Prostate gland (tissue), 2 donors: ENCODE data around the gene ACE. TPM values are rescaled to one million over a fixed set of nuclear protein-coding genes. Genes with fewer than 3 reads are reported as not detected.

ENCODE experiments used
- DNase-seq: peaks from one replicate; pipeline ENCODE4 v3.0.0-alpha.2; 2019; ENCODE audit warnings: low spot score
- H3K27ac ChIP-seq, 2 donors: fragments of 200-600 bp; sonication (generic); 2 replicates each; pipeline ENCODE4 v1.5.1; 2017 to 2019
- H3K27me3 ChIP-seq: fragments of 200-600 bp; sonication (generic); replicated peaks from 2 replicates; pipeline ENCODE4 v1.5.1; 2019; ENCODE audit not compliant: insufficient read depth
- H3K36me3 ChIP-seq, 2 donors: fragments of 200-600 bp; sonication (generic); 1 replicate in 1 of 2; 2 replicates in 1 of 2; pipeline versions ENCODE4 v1.5.1 to v1.8.1; 2017 to 2019
- H3K4me1 ChIP-seq: fragments of 200-600 bp; sonication (generic); replicated peaks from 2 replicates; pipeline ENCODE4 v1.5.1; 2019
- H3K4me3 ChIP-seq, 2 donors: fragments of 200-600 bp; sonication (generic); 2 replicates each; pipeline ENCODE4 v1.5.1; 2017 to 2019
- H3K9me3 ChIP-seq: fragments of 200-600 bp; sonication (generic); 2 replicates; pipeline ENCODE4 v1.5.1; 2017
- POLR2A ChIP-seq: fragments of 450-650 bp; IDR thresholded peaks from one replicate; pipeline ENCODE4 v1.6.1; 2016; ENCODE audit warnings: antibody characterized with exemption, mild to moderate bottlenecking
- POLR2AphosphoS5 ChIP-seq: sonication (generic); formaldehyde crosslinking; IDR thresholded peaks from one replicate; pipeline ENCODE4 v1.6.1; 2017; ENCODE audit warnings: antibody characterized with exemption
- WGBS: methylation state at CpG from one replicate; pipeline ENCODE4 v1.1.5; 2018; 5-methylcytosine and 5-hydroxymethylcytosine counted together
- intact Hi-C: fragments of 100-400 bp; cut with DNase I; formaldehyde crosslinking; loops from one replicate; pipeline ENCODE4 v1.14.2; 2022
- total RNA-seq, 2 donors: library from RNA; depleted of rRNA; stranded (reverse); fragments of >200 nt; gene quantifications; one replicate each; pipeline ENCODE4 v1.1.0, GENCODE V29; 2016
- TF ChIP-seq, protein P1 (sequence below), 4 experiments: fragments of 200-600 bp in 2 of 4; fragments of 450-650 bp in 2 of 4; sonication (generic) in 2 of 4; IDR thresholded peaks; 1 replicate in 3 of 4; 2 replicates in 1 of 4; pipeline ENCODE4 v1.5.1; 2016 to 2019; ENCODE audit warnings: antibody characterized with exemption in 4 of 4, mild to moderate bottlenecking in 2 of 4, moderate library complexity in 2 of 4

Gene ACE
- total RNA-seq, 2 donors from 2014 or later, result 42.8 to 54.6 TPM

- Histone ChIP-seq H3K27ac (peak overlapping the region; percentile 81 to 89), H3K4me1 (no peaks in the 10 kb centered on the region), H3K4me3 (no peak overlapping the region), H3K36me3 (no peaks in the 10 kb centered on the region), H3K9me3 (no peaks in the 10 kb centered on the region), H3K27me3 (no peaks in the 10 kb centered on the region)
- intact Hi-C loops, result no loop called here
- WGBS, result 33% methylated on average over 8 of the region's 8 CpGs
- peak; percentile 42 for DNase-seq
- TF ChIP-seq POLR2A (no peak), POLR2AphosphoS5 (peak; percentile 79)
Measured at GRCh38 chr17:63503341-63503705, 26.5 kb downstream of the ACE start.

GRCh38 chr17:63504261-63504660, 27.4 kb downstream of the ACE start:
- Histone ChIP-seq H3K4me3 (no peak overlapping the region), H3K27me3 (no peaks in the 10 kb centered on the region), H3K36me3 (no peaks in the 10 kb centered on the region), H3K4me1 (no peaks in the 10 kb centered on the region), H3K9me3 (no peaks in the 10 kb centered on the region), H3K27ac (peak overlapping the region; percentile 81 to 89)
- TF ChIP-seq, protein P1, sequence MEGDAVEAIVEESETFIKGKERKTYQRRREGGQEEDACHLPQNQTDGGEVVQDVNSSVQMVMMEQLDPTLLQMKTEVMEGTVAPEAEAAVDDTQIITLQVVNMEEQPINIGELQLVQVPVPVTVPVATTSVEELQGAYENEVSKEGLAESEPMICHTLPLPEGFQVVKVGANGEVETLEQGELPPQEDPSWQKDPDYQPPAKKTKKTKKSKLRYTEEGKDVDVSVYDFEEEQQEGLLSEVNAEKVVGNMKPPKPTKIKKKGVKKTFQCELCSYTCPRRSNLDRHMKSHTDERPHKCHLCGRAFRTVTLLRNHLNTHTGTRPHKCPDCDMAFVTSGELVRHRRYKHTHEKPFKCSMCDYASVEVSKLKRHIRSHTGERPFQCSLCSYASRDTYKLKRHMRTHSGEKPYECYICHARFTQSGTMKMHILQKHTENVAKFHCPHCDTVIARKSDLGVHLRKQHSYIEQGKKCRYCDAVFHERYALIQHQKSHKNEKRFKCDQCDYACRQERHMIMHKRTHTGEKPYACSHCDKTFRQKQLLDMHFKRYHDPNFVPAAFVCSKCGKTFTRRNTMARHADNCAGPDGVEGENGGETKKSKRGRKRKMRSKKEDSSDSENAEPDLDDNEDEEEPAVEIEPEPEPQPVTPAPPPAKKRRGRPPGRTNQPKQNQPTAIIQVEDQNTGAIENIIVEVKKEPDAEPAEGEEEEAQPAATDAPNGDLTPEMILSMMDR (IDR thresholded peaks at IDR 0.05), result no peak
- TF ChIP-seq POLR2AphosphoS5 (no peak), POLR2A (no peak)
- intact Hi-C loops, result no loop called here
- no peak for DNase-seq

GRCh38 chr17:63505341-63505740, 28.5 kb downstream of the ACE start:
- TF ChIP-seq POLR2AphosphoS5, result no peak
- TF ChIP-seq, protein P1 (IDR thresholded peaks at IDR 0.05), result no peak
- TF ChIP-seq POLR2A, result no peak
- no peaks in the 10 kb centered on the region for H3K4me1 ChIP-seq
- H3K36me3 ChIP-seq, result no peaks in the 10 kb centered on the region
- no peak for DNase-seq
- no peaks in the 10 kb centered on the region for H3K27me3 ChIP-seq
- intact Hi-C loops, result no loop called here
- H3K4me3 ChIP-seq, result no peak overlapping the region
- H3K27ac ChIP-seq, result no peak overlapping the region
- WGBS, result 90% methylated on average over 9 of the region's 9 CpGs
- no peaks in the 10 kb centered on the region for H3K9me3 ChIP-seq

GRCh38 chr17:63506627-63507026, 29.8 kb downstream of the ACE start:
- no peak for TF ChIP-seq POLR2A
- TF ChIP-seq, protein P1 (IDR thresholded peaks at IDR 0.05), result no peak
- TF ChIP-seq POLR2AphosphoS5, result no peak
- no peaks in the 10 kb centered on the region for H3K4me1 ChIP-seq
- H3K4me3 ChIP-seq, result no peak overlapping the region
- no peak overlapping the region for H3K27ac ChIP-seq
- intact Hi-C loops, result no loop called here
- H3K9me3 ChIP-seq, result no peaks in the 10 kb centered on the region
- DNase-seq, result no peak
- H3K27me3 ChIP-seq, result no peaks in the 10 kb centered on the region
- no peaks in the 10 kb centered on the region for H3K36me3 ChIP-seq
- 94% methylated on average over 3 of the region's 3 CpGs for WGBS

- TF ChIP-seq POLR2AphosphoS5, result no peak
- no peak for TF ChIP-seq POLR2A
- TF ChIP-seq, protein P1 (IDR thresholded peaks at IDR 0.05), result no peak
- Histone ChIP-seq H3K27ac (no peak overlapping the region), H3K9me3 (no peaks in the 10 kb centered on the region), H3K27me3 (no peaks in the 10 kb centered on the region), H3K36me3 (no peaks in the 10 kb centered on the region), H3K4me3 (no peak overlapping the region), H3K4me1 (no peaks in the 10 kb centered on the region)
- WGBS, result 90% methylated on average over 8 of the region's 8 CpGs
- intact Hi-C loops, result no loop called here
- DNase-seq, result no peak
Measured at GRCh38 chr17:63511331-63511730, 34.5 kb downstream of the ACE start.
